ENCODE results near the gene TNFRSF19. TPM values are rescaled to one million over a fixed set of nuclear protein-coding genes. Genes with fewer than 3 reads are reported as not detected.

TNFRSF19 gene
- total and polyA plus RNA-seq, 4 donors = 0.27 to 2.8 (median 0.91) TPM

DNA sequence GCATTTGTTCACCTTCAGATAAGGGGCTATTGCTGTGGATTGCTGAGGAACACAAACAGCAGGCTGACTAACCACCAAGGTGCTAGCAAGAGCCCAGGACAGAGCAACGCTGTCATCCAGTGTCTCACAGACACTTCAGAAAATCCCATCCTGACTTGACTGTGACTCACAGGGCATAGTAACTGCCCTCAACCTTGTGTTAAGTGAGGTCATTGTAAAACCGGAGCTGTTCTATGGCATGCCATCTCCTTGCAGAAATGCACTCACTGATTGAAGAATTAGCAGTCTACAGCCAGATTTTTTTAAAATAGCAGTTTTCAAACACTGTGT is 51.1 kb downstream of the TNFRSF19 start:
- H3K9ac ChIP-seq (ENCODE audit: low read depth in 1 of 2, low read length in 2 of 2) = no peak overlapping the region

DNA sequence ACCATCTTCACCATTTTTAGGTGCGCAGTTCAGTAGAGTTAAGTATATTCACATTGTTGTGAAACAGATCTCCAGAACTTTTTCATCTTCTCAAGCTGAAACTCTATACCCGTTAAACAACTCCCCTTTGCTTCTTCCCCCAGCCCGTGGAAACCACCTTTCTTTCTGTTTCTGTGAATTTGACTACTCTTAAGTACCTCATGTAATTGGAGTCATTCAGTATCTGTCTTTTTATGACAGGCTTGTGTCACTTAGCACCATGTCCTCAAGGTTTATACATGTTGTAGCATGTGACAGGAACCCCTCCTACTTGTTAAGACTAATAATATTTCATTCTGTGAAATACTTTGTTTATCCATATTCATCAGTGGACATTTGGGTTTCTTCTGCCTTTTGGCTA is 52.8 kb downstream of the TNFRSF19 start:
- no peak for DNase-seq (ENCODE audit: low spot score)
- Histone ChIP-seq H3K9me3 (ENCODE audit: control insufficient read depth in 4 of 4, low read length in 3 of 4) (peaks cover 0 to 2% (median 0%) of the 10 kb centered on the region in 4 donors), H3K9ac (ENCODE audit: low read depth in 1 of 2, low read length in 2 of 2) (no peak overlapping the region), H3K36me3 (ENCODE audit: control insufficient read depth in 4 of 4, insufficient read depth in 3 of 4, low read depth in 1 of 4, low read length in 3 of 4) (no peaks in the 10 kb centered on the region), H3K27ac (ENCODE audit: low read depth in 1 of 2, low read length in 2 of 2) (no peak overlapping the region), H3K4me3 (ENCODE audit: low read depth in 1 of 3, low read length in 3 of 3) (no peak overlapping the region), H3K4me1 (ENCODE audit: control insufficient read depth in 4 of 4, insufficient read depth in 4 of 4, low read length in 3 of 4) (no peaks in the 10 kb centered on the region), H3K27me3 (ENCODE audit: control insufficient read depth in 4 of 4, insufficient read depth in 4 of 4, low read length in 3 of 4) (no peaks in the 10 kb centered on the region)
- WGBS = 90% methylated on average over 3 of the region's 3 CpGs
- TF ChIP-seq NR2F2 (IDR thresholded peaks at IDR 0.05) (no peak), HNF4A (conservative IDR thresholded peaks at IDR 0.05) (no peak), RXRA (IDR thresholded peaks at IDR 0.05) (no peak), YY1 (IDR thresholded peaks at IDR 0.05) (no peak)
- TF ChIP-seq, protein P1, sequence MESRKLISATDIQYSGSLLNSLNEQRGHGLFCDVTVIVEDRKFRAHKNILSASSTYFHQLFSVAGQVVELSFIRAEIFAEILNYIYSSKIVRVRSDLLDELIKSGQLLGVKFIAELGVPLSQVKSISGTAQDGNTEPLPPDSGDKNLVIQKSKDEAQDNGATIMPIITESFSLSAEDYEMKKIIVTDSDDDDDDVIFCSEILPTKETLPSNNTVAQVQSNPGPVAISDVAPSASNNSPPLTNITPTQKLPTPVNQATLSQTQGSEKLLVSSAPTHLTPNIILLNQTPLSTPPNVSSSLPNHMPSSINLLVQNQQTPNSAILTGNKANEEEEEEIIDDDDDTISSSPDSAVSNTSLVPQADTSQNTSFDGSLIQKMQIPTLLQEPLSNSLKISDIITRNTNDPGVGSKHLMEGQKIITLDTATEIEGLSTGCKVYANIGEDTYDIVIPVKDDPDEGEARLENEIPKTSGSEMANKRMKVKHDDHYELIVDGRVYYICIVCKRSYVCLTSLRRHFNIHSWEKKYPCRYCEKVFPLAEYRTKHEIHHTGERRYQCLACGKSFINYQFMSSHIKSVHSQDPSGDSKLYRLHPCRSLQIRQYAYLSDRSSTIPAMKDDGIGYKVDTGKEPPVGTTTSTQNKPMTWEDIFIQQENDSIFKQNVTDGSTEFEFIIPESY (IDR thresholded peaks at IDR 0.05) = no peak
- TF ChIP-seq, protein P2, sequence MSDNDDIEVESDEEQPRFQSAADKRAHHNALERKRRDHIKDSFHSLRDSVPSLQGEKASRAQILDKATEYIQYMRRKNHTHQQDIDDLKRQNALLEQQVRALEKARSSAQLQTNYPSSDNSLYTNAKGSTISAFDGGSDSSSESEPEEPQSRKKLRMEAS (IDR thresholded peaks at IDR 0.05) = no peak
- TF ChIP-seq, protein P3, sequence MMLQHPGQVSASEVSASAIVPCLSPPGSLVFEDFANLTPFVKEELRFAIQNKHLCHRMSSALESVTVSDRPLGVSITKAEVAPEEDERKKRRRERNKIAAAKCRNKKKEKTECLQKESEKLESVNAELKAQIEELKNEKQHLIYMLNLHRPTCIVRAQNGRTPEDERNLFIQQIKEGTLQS (IDR thresholded peaks at IDR 0.05) = no peak

More for the DNA sequence above, 51.1 kb downstream of the TNFRSF19 start:
- peaks cover 0 to 2% (median 0%) of the 10 kb centered on the region in 4 donors for H3K9me3 ChIP-seq (ENCODE audit: control insufficient read depth in 4 of 4, low read length in 3 of 4)
- H3K4me1 ChIP-seq (ENCODE audit: control insufficient read depth in 4 of 4, insufficient read depth in 4 of 4, low read length in 3 of 4) = no peaks in the 10 kb centered on the region
- no peak overlapping the region for H3K27ac ChIP-seq (ENCODE audit: low read depth in 1 of 2, low read length in 2 of 2)
- no peaks in the 10 kb centered on the region for H3K27me3 ChIP-seq (ENCODE audit: control insufficient read depth in 4 of 4, insufficient read depth in 4 of 4, low read length in 3 of 4)
- 26% methylated on average over 2 of the region's 2 CpGs for WGBS
- no peak for DNase-seq (ENCODE audit: low spot score)
- no peak for TF ChIP-seq FOXA1 (IDR thresholded peaks at IDR 0.05)
- TF ChIP-seq YY1 (IDR thresholded peaks at IDR 0.05) = no peak
- no peak for TF ChIP-seq SP1 (IDR thresholded peaks at IDR 0.05)
- no peak for TF ChIP-seq EGR1 (IDR thresholded peaks at IDR 0.05; ENCODE audit: low read depth in 2 of 2)
- no peak for TF ChIP-seq GABPA (IDR thresholded peaks at IDR 0.05 in 1 of 2, conservative IDR thresholded peaks at IDR 0.05 in 1 of 2)
- TF ChIP-seq FOXA2 (IDR thresholded peaks at IDR 0.05) = no peak
- TF ChIP-seq, protein P4, sequence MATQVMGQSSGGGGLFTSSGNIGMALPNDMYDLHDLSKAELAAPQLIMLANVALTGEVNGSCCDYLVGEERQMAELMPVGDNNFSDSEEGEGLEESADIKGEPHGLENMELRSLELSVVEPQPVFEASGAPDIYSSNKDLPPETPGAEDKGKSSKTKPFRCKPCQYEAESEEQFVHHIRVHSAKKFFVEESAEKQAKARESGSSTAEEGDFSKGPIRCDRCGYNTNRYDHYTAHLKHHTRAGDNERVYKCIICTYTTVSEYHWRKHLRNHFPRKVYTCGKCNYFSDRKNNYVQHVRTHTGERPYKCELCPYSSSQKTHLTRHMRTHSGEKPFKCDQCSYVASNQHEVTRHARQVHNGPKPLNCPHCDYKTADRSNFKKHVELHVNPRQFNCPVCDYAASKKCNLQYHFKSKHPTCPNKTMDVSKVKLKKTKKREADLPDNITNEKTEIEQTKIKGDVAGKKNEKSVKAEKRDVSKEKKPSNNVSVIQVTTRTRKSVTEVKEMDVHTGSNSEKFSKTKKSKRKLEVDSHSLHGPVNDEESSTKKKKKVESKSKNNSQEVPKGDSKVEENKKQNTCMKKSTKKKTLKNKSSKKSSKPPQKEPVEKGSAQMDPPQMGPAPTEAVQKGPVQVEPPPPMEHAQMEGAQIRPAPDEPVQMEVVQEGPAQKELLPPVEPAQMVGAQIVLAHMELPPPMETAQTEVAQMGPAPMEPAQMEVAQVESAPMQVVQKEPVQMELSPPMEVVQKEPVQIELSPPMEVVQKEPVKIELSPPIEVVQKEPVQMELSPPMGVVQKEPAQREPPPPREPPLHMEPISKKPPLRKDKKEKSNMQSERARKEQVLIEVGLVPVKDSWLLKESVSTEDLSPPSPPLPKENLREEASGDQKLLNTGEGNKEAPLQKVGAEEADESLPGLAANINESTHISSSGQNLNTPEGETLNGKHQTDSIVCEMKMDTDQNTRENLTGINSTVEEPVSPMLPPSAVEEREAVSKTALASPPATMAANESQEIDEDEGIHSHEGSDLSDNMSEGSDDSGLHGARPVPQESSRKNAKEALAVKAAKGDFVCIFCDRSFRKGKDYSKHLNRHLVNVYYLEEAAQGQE (IDR thresholded peaks at IDR 0.05) = no peak
- TF ChIP-seq HNF4A (conservative IDR thresholded peaks at IDR 0.05) = no peak
- no peak for TF ChIP-seq RAD21 (IDR thresholded peaks at IDR 0.05)
- no peak overlapping the region for H3K4me3 ChIP-seq (ENCODE audit: low read depth in 1 of 3, low read length in 3 of 3)
- H3K36me3 ChIP-seq (ENCODE audit: control insufficient read depth in 4 of 4, insufficient read depth in 3 of 4, low read depth in 1 of 4, low read length in 3 of 4) = no peaks in the 10 kb centered on the region

All from liver (tissue), 9 donors.